Activated T-cell treated with anti-CD3 and anti-CD28 coated beads, Interleukin-2, amount 50 U/mL, for 72 hours (primary cell): ENCODE measurements around the gene LRRC28. TPM values are rescaled to one million over a fixed set of nuclear protein-coding genes. Genes with fewer than 3 reads are reported as not detected.

Experiments
- ATAC-seq, 2 donors: fragments of 150-1000 bp; cut with Tn5 transposase; replicated peaks in 1 of 2; 2 replicates each; pipeline ENCODE4 v1.10.0; 2021; ENCODE audit warnings: moderate library complexity in 2 of 2, mild to moderate bottlenecking in 1 of 2
- DNase-seq, 2 donors: peaks; one replicate each; pipeline ENCODE4 v3.0.0; 2021 to 2022; ENCODE audit warnings: mixed read lengths in 1 of 2
- H3K27ac Mint-ChIP-seq: one replicate; pipeline ENCODE4 v1.8.0; 2022; ENCODE audit warnings: mild to moderate bottlenecking, moderate library complexity, mixed read lengths
- H3K27me3 Mint-ChIP-seq: one replicate; pipeline ENCODE4 v1.8.0; 2022; ENCODE audit warnings: low read depth, mixed read lengths
- H3K36me3 Mint-ChIP-seq, 2 donors: one replicate each; pipeline ENCODE4 v1.8.0; 2022; ENCODE audit warnings: mixed read lengths in 2 of 2, mild to moderate bottlenecking in 1 of 2; ENCODE audit not compliant: insufficient read depth in 2 of 2
- H3K4me1 Mint-ChIP-seq: one replicate; pipeline ENCODE4 v1.8.0; 2022; ENCODE audit warnings: low read depth, mixed read lengths
- H3K4me3 Mint-ChIP-seq, 2 donors: one replicate each; pipeline ENCODE4 v1.8.0; 2022; ENCODE audit warnings: mild to moderate bottlenecking in 2 of 2, mixed read lengths in 2 of 2, moderate library complexity in 2 of 2
- H3K9me3 Mint-ChIP-seq, 2 donors: one replicate each; pipeline ENCODE4 v1.8.0; 2022; ENCODE audit warnings: mixed read lengths in 2 of 2
- total RNA-seq, 2 donors: library from RNA; stranded (reverse); gene quantifications; one replicate each; pipeline ENCODE4 v1.2.3, GENCODE V29; 2022

The LRRC28 gene
- total RNA-seq, 2 donors from 2014 or later = 23.3 to 29.0 TPM

- Mint-ChIP-seq H3K4me3 (no peak overlapping the region), H3K27me3 (no peaks in the 10 kb centered on the region), H3K36me3 (no peaks in the 10 kb centered on the region), H3K4me1 (peaks cover 16% of the 10 kb centered on the region), H3K9me3 (no peaks in the 10 kb centered on the region), H3K27ac (no peak overlapping the region)
- ATAC-seq (peak; percentile 80 to 85), DNase-seq (peak; percentile 38 to 42)
Measured at GRCh38 chr15:99343881-99344551, 92.7 kb downstream of the LRRC28 start.

- Mint-ChIP-seq H3K27ac (no peak overlapping the region), H3K9me3 (no peaks in the 10 kb centered on the region), H3K4me1 (peaks cover 21% of the 10 kb centered on the region), H3K27me3 (no peaks in the 10 kb centered on the region), H3K4me3 (no peak overlapping the region), H3K36me3 (peaks cover 0 to 4% of the 10 kb centered on the region in 2 donors)
- ATAC-seq (peak; percentile 28 to 31), DNase-seq (no peak)
Measured at GRCh38 chr15:99344639-99345038, 93.4 kb downstream of the LRRC28 start.

GRCh38 chr15:99345242-99345641, 94.0 kb downstream of the LRRC28 start:
- H3K36me3 Mint-ChIP-seq = peaks cover 0 to 4% of the 10 kb centered on the region in 2 donors
- H3K4me3 Mint-ChIP-seq = no peak overlapping the region
- peaks cover 21% of the 10 kb centered on the region for H3K4me1 Mint-ChIP-seq
- no peaks in the 10 kb centered on the region for H3K27me3 Mint-ChIP-seq
- no peak for ATAC-seq
- no peaks in the 10 kb centered on the region for H3K9me3 Mint-ChIP-seq
- no peak overlapping the region for H3K27ac Mint-ChIP-seq
- DNase-seq = no peak

GRCh38 chr15:99345832-99346462, 94.7 kb downstream of the LRRC28 start:
- Mint-ChIP-seq H3K4me1 (peaks cover 21% of the 10 kb centered on the region), H3K4me3 (no peak overlapping the region), H3K27ac (no peak overlapping the region), H3K27me3 (no peaks in the 10 kb centered on the region), H3K9me3 (no peaks in the 10 kb centered on the region), H3K36me3 (peaks cover 0 to 4% of the 10 kb centered on the region in 2 donors)
- ATAC-seq (no peak), DNase-seq (no peak)

GRCh38 chr15:99347574-99347973, 96.3 kb downstream of the LRRC28 start:
- Mint-ChIP-seq H3K9me3 (no peaks in the 10 kb centered on the region), H3K4me3 (no peak overlapping the region), H3K36me3 (peaks cover 3 to 4% of the 10 kb centered on the region in 2 donors), H3K27ac (peak overlapping the region; percentile 38), H3K4me1 (peaks cover 21% of the 10 kb centered on the region), H3K27me3 (no peaks in the 10 kb centered on the region)
- ATAC-seq (no peak), DNase-seq (no peak)

- Mint-ChIP-seq H3K27ac (no peak overlapping the region), H3K4me1 (peaks cover 21% of the 10 kb centered on the region), H3K36me3 (peaks cover 3 to 4% of the 10 kb centered on the region in 2 donors), H3K4me3 (no peak overlapping the region), H3K9me3 (no peaks in the 10 kb centered on the region), H3K27me3 (no peaks in the 10 kb centered on the region)
- DNase-seq = no peak
- no peak for ATAC-seq
Measured at GRCh38 chr15:99348412-99348811, 97.1 kb downstream of the LRRC28 start.

- H3K4me1 Mint-ChIP-seq = peaks cover 5% of the 10 kb centered on the region
- H3K4me3 Mint-ChIP-seq = no peak overlapping the region
- DNase-seq (no peak), ATAC-seq (no peak)
- no peak overlapping the region for H3K27ac Mint-ChIP-seq
- no peaks in the 10 kb centered on the region for H3K9me3 Mint-ChIP-seq
- no peaks in the 10 kb centered on the region for H3K27me3 Mint-ChIP-seq
- H3K36me3 Mint-ChIP-seq = peaks cover 3 to 4% of the 10 kb centered on the region in 2 donors
Measured at GRCh38 chr15:99350408-99350807, 99.1 kb downstream of the LRRC28 start.

- Mint-ChIP-seq H3K4me1 (no peaks in the 10 kb centered on the region), H3K9me3 (no peaks in the 10 kb centered on the region), H3K36me3 (peaks cover 1% of the 10 kb centered on the region in 2 donors), H3K4me3 (no peak overlapping the region), H3K27me3 (no peaks in the 10 kb centered on the region), H3K27ac (no peak overlapping the region)
- DNase-seq (no peak), ATAC-seq (no peak)
Measured at GRCh38 chr15:99359769-99360168, 108.5 kb downstream of the LRRC28 start.

- peaks cover 7% of the 10 kb centered on the region for H3K4me1 Mint-ChIP-seq
- no peaks in the 10 kb centered on the region for H3K27me3 Mint-ChIP-seq
- DNase-seq (no peak), ATAC-seq (no peak)
- no peak overlapping the region for H3K27ac Mint-ChIP-seq
- no peaks in the 10 kb centered on the region for H3K9me3 Mint-ChIP-seq
- H3K4me3 Mint-ChIP-seq = no peak overlapping the region
- peaks cover 4 to 7% of the 10 kb centered on the region in 2 donors for H3K36me3 Mint-ChIP-seq
Measured at GRCh38 chr15:99361545-99362185, 110.4 kb downstream of the LRRC28 start.

- DNase-seq = no peak
- Mint-ChIP-seq H3K27ac (no peak overlapping the region), H3K4me3 (no peak overlapping the region), H3K27me3 (no peaks in the 10 kb centered on the region), H3K9me3 (peaks cover 4 to 6% of the 10 kb centered on the region in 2 donors), H3K4me1 (peaks cover 12% of the 10 kb centered on the region), H3K36me3 (peaks cover 11% of the 10 kb centered on the region in 2 donors)
- ATAC-seq = no peak
Measured at GRCh38 chr15:99365242-99365641, 114.0 kb downstream of the LRRC28 start.

GRCh38 chr15:99366013-99366412, 114.7 kb downstream of the LRRC28 start:
- Mint-ChIP-seq H3K27me3 (no peaks in the 10 kb centered on the region), H3K9me3 (peaks cover 4 to 6% of the 10 kb centered on the region in 2 donors), H3K4me3 (no peak overlapping the region), H3K36me3 (peaks cover 11% of the 10 kb centered on the region in 2 donors), H3K4me1 (peaks cover 13% of the 10 kb centered on the region), H3K27ac (no peak overlapping the region)
- DNase-seq = no peak
- ATAC-seq = no peak

- Mint-ChIP-seq H3K27ac (no peak overlapping the region), H3K4me1 (peaks cover 27% of the 10 kb centered on the region), H3K9me3 (peaks cover 4 to 6% of the 10 kb centered on the region in 2 donors), H3K4me3 (no peak overlapping the region), H3K27me3 (no peaks in the 10 kb centered on the region), H3K36me3 (peaks cover 11% of the 10 kb centered on the region in 2 donors)
- ATAC-seq = no peak
- no peak for DNase-seq
Measured at GRCh38 chr15:99368743-99369142, 117.5 kb downstream of the LRRC28 start.

GRCh38 chr15:99369196-99369595, 117.9 kb downstream of the LRRC28 start:
- peaks cover 4 to 6% of the 10 kb centered on the region in 2 donors for H3K9me3 Mint-ChIP-seq
- H3K4me3 Mint-ChIP-seq = no peak overlapping the region
- H3K27me3 Mint-ChIP-seq = no peaks in the 10 kb centered on the region
- peaks cover 11% of the 10 kb centered on the region in 2 donors for H3K36me3 Mint-ChIP-seq
- ATAC-seq (peak in 1 of 2 donors; percentile 50), DNase-seq (peak; percentile 5 to 15)
- H3K27ac Mint-ChIP-seq = no peak overlapping the region
- H3K4me1 Mint-ChIP-seq = peaks cover 27% of the 10 kb centered on the region
